Muscle layer of duodenum (tissue), 2 donors: ENCODE measurements around the gene KMT2E.
A peak's percentile ranks its signal among the peaks of the same experiment; 100 is the strongest.

ENCODE experiments used
- H3K27ac ChIP-seq: one replicate; pipeline ENCODE4 v1.7.0; 2013; ENCODE audit warnings: mild to moderate bottlenecking, low read length
- H3K27me3 ChIP-seq: one replicate; pipeline ENCODE4 v1.7.0; 2013; ENCODE audit warnings: low read depth, mild to moderate bottlenecking, control low read depth, low read length
- H3K36me3 ChIP-seq, 2 donors: one replicate each; pipeline ENCODE4 v1.7.0; 2013; ENCODE audit warnings: low read length in 2 of 2, control low read depth in 1 of 2, mild to moderate bottlenecking in 1 of 2; ENCODE audit not compliant: insufficient read depth in 2 of 2, control insufficient read depth in 1 of 2
- H3K4me1 ChIP-seq, 2 donors: one replicate each; pipeline ENCODE4 v1.7.0; 2013; ENCODE audit warnings: low read length in 2 of 2, mild to moderate bottlenecking in 2 of 2, control low read depth in 1 of 2, moderate library complexity in 1 of 2; ENCODE audit not compliant: insufficient read depth in 2 of 2, control insufficient read depth in 1 of 2
- H3K4me3 ChIP-seq, 2 donors: one replicate each; pipeline ENCODE4 v1.7.0; 2013; ENCODE audit warnings: low read length in 2 of 2, low read depth in 1 of 2, mild to moderate bottlenecking in 1 of 2
- H3K9me3 ChIP-seq, 2 donors: one replicate each; pipeline ENCODE4 v1.7.0; 2013; ENCODE audit warnings: low read length in 2 of 2, control low read depth in 1 of 2, mild to moderate bottlenecking in 1 of 2; ENCODE audit not compliant: control insufficient read depth in 1 of 2
- donor health status: healthy.

Gene KMT2E

DNA sequence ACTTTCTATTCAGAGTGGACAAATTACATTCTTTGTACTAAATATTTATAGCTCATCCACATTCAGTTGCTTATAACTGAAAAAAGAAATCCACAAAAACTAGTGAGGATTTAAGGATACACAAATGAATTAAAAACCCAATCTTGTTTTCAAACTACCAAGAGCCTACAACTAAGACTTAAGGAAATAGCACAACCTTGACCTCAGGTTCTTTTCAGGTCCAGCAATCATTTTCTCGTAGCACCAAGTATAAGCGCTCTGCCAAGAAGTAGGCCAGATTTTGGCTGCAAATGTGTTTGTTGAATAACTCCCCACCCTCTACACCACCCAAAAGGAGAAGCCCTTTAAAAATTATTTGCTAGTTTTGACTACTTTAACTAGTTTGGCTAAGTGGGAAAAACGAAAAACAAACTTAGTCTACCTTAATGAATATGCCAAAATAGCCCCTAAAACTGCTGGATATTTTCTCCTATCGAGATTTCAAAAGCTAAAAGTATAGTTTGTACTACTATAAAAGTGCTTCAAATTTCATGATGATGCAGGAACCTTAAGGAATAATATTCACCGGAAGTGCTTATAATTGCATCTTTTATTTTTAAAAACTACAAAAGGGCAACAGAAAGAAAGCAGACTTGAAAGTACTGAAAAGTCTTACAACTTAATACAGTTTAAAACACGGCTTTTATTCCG is 2.7 kb upstream of the KMT2E start:
- peaks cover 0 to 29% of the 10 kb centered on the region in 2 donors for H3K36me3 ChIP-seq
- H3K4me3 ChIP-seq, result peak overlapping the region; percentile 85 to 98

DNA sequence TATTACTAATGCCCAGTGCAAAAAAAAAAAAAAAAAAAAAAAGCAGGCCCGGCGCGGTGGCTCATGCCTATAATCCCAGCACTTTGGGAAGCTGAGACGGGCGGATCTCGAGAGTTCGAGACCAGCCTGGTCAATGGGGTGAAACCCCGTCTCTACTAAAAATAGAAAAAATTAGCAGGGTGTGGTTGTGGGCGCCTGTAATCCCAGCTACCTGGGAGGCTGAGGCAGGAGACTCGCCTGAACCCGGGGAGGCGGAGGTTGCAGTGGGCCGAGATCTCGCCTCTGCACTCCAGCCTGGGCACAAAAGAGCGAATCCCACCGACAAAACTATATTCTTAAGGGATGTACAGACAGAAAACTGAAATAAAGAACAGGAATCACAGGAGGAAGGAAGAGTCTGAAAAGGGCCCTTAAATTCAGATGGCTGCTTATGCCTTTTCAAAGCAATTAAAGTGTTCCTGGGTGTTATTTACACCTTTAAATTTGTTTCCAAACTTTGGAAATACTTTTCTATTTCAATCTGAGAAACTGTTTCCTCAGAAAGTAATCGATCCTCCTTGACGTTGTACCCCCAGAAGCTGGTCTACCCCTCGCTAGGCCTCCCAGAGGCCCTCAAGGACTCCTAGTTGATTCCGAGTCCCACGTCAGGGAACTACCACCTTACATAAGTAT is 2.0 kb upstream of the KMT2E start:
- no peaks in the 10 kb centered on the region for H3K27me3 ChIP-seq
- H3K9me3 ChIP-seq, result no peaks in the 10 kb centered on the region
- peak overlapping the region; percentile 85 to 98 for H3K4me3 ChIP-seq
- H3K4me1 ChIP-seq, result peaks cover 2 to 23% of the 10 kb centered on the region in 2 donors
- H3K36me3 ChIP-seq, result peaks cover 0 to 29% of the 10 kb centered on the region in 2 donors
- H3K27ac ChIP-seq, result peak overlapping the region; percentile 100

More for the DNA sequence above, 2.7 kb upstream of the KMT2E start:
- Histone ChIP-seq H3K4me1 (peaks cover 4 to 29% of the 10 kb centered on the region in 2 donors), H3K27ac (peak overlapping the region; percentile 100), H3K27me3 (no peaks in the 10 kb centered on the region), H3K9me3 (no peaks in the 10 kb centered on the region)

DNA sequence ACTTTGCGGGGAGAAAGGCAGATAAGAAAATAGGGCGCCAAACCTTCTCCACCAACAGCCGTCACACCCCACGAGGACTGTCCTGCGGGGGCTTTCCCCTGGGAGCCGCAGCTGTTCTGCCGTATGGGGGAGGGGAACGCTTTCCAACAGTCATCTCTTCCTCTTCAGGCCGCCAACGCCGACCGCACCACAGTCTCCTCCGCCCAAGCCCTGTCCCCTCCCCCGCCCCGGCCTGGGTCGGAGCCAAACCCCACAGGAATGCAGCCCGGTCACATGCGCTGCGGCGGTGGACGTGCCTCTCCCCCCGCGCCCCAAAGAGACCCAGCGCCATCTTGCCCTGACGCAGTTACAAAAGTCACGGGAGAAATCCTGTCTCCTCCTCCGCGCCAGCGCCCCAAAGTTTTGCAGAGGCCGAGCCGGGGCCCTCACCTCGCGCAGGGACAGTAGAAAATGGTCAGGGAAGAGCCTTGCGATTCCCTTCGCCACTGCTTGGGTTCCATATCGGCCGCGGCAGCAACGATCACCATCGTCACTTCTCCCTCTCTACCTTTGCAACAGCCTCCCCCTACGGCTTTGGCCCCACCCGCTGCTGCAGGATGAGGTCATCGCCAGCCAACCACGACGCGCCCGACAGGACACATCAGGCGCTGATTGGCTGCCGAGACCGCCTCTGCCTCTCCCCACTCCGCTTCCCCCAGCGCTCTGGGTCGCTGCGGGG is 1.3 kb upstream of the KMT2E start:
- H3K27ac ChIP-seq, result peak overlapping the region; percentile 100

DNA sequence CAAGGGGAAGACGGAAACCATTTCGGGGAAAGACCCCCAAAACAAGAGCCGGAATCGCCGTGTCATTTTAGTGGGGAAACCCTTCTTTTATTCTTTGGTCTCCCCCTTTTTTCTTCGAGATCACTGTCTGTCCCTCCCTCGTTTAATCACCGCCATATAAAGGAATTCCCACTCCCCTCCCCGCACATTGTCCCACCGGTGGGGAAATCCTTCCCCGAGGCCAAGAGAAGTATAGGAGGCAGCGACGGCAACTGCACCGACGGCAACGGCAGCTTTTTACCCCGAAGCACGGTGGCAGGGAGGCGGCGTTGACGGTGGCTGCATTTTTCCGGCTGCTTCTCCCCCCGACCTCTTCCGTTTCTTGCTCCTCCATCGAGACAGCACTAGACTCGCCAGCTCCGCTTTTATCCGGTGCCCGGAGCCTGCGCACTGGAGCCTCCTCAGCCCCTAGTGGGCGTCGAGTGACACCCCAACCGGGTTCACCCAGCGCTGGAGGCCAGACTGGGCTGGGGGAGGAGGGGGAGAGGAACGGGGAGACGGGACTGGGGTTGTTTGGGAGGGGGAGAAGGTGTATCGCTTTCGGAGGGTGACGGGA is 687 bp upstream of the KMT2E start:
- Histone ChIP-seq H3K27ac (peak overlapping the region; percentile 100), H3K4me3 (peak overlapping the region; percentile 85 to 98), H3K36me3 (peaks cover 0 to 29% of the 10 kb centered on the region in 2 donors), H3K27me3 (no peaks in the 10 kb centered on the region), H3K9me3 (no peaks in the 10 kb centered on the region), H3K4me1 (peaks cover 4 to 25% of the 10 kb centered on the region in 2 donors)

More for the DNA sequence above, 1.3 kb upstream of the KMT2E start:
- H3K4me1 ChIP-seq, result peaks cover 4 to 24% of the 10 kb centered on the region in 2 donors
- peak overlapping the region; percentile 85 to 98 for H3K4me3 ChIP-seq
- H3K27me3 ChIP-seq, result no peaks in the 10 kb centered on the region
- H3K36me3 ChIP-seq, result peaks cover 0 to 29% of the 10 kb centered on the region in 2 donors
- H3K9me3 ChIP-seq, result no peaks in the 10 kb centered on the region

DNA sequence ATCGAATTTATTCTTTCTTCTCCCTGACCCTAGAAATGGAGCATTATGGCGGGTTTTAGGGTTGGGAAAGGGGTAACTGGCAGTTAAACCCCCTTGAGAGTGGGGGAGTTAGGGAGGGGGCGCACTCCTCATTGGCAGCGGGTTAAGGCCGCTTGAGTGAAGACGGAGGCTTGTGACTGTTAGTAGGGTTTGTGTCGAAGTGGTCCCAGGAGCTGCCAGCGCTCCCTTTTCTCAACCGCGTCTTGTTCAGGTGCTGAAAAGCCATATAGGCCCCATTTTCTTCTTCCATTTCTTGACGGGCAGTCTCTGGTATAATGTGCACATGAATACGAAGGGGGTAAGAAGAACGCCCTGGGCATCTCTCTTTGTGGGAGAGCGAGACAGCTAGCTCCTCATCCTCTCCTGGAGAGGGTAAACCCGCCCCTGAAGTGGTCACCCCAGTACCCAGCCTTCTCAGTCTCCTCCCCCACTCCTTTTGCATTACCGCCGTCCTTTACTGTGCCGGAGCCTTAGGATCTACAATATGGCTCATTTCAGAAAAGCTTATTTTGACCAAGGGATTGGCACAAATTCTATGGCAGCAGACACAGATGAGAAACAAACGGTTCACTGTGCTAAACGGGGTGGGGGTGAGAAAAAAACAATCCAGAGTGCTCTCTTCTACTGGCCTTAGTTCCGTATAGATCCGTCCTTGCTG is 836 bp downstream of the KMT2E start:
- H3K9me3 ChIP-seq, result no peaks in the 10 kb centered on the region
- peaks cover 4 to 29% of the 10 kb centered on the region in 2 donors for H3K4me1 ChIP-seq
- H3K27ac ChIP-seq, result peak overlapping the region; percentile 100
- no peaks in the 10 kb centered on the region for H3K27me3 ChIP-seq
- H3K36me3 ChIP-seq, result peaks cover 0 to 29% of the 10 kb centered on the region in 2 donors
- peak overlapping the region; percentile 85 to 95 for H3K4me3 ChIP-seq

DNA sequence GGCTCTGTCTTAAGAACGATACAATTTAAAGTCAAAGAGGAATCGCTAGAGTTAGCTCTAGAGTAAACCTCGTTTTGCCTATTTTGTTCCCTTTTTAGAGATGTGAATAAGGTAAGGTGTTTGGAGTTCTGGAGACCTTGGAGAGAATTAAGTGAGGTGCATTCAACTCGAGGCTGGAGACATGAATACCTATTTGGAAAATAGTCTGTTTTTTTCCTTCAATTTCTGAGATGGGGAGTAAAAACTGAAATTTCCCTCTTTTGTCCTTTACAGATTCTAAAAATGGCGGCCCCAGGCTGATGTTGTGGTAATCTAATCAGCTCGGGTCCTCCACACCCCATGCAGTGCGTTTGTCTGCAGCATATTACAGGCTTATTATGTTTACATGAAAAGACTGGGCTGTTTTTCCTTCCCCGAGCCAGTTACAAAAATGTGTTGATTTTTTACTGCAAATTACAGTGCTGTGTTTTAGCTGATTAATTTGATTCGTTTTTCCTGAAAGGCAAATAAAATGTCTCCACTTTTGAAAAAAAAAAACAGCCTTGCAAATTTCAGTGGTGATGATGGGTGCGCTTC is 1.5 kb downstream of the KMT2E start:
- Histone ChIP-seq H3K27me3 (no peaks in the 10 kb centered on the region), H3K36me3 (peaks cover 0 to 29% of the 10 kb centered on the region in 2 donors), H3K27ac (peak overlapping the region; percentile 100), H3K4me1 (peaks cover 4 to 24% of the 10 kb centered on the region in 2 donors), H3K4me3 (peak overlapping the region; percentile 85 to 95), H3K9me3 (no peaks in the 10 kb centered on the region)

DNA sequence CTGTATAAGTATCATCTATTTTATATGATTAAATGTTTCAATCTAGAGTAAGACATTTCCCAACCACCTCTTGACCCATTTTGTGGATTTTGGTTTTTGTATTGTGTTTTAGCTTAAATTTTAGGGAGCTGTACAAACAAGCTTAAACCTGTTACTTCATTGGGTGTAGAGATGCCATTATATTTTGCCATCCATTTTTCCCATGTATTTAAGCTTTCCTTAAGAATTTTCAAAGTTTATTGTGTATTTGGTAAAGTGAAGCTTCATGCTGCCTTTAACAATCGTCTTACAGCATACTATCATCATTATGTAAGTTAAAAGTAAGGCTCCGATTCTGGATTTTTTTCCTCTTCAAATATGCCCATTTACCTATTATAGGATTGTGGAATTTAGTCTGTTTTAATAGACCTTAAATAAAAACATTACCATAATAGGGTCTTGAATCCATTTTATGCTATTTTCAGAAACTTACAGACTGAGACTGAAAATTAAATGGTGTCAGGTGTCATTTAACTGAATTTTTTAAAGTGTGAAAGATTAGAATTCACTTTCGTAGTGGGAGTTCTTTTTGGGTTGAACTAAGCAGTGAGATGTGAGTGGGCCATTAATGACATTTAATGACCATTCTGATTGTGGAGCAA is 2.2 kb downstream of the KMT2E start:
- peak overlapping the region; percentile 85 to 95 for H3K4me3 ChIP-seq
- peaks cover 9 to 26% of the 10 kb centered on the region in 2 donors for H3K4me1 ChIP-seq
- no peaks in the 10 kb centered on the region for H3K27me3 ChIP-seq
- H3K27ac ChIP-seq, result peak overlapping the region; percentile 100
- no peaks in the 10 kb centered on the region for H3K9me3 ChIP-seq
- peaks cover 0 to 29% of the 10 kb centered on the region in 2 donors for H3K36me3 ChIP-seq

DNA sequence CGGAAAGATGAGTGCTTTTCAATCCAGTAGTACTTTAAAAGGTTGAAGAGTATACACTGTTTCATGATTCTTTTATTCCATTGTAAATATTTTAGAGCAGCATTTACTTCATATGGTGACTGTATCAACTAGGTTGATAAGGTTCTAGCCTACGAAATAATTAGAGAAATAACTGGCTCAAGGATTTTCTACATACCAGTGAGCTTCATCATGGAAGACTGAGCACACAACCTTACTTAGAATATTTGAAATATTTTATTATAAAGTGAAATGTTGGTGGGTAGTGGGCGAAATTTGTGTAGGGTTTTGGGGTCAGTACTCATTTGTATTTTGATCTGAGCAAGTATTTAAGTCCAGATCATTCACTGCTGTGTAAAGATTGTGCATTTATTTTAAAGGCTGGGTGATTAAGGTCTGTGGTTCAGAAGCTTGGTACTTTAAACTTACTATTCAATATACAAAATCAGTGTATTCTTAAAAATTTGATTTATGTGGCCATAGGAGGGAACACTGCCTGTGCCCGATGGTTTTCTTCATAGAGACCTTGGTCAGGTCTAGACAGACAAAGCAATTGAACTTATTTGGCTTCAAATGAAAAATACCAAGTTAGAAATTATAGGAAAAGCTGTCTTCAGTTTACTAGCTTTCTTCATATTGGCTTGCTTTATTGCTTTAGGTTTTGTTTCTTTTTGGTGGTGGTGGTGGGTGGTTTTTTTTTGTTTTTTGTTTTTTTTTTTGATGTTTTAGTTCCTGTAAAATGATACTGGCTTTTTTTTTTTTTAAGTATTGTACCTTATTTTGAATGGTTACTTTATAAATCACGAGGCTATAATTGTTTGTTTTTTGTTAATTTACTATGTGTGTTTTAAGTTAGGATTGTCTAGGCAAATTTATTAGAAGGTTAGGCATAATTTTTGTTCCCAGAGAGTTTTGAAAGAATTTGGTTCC is 3.0 kb downstream of the KMT2E start:
- H3K27me3 ChIP-seq, result no peaks in the 10 kb centered on the region
- H3K4me3 ChIP-seq, result peak overlapping the region; percentile 85 to 95
- H3K27ac ChIP-seq, result peak overlapping the region; percentile 100
- no peaks in the 10 kb centered on the region for H3K9me3 ChIP-seq
- H3K4me1 ChIP-seq, result peaks cover 16 to 34% of the 10 kb centered on the region in 2 donors
- H3K36me3 ChIP-seq, result peaks cover 0 to 27% of the 10 kb centered on the region in 2 donors

DNA sequence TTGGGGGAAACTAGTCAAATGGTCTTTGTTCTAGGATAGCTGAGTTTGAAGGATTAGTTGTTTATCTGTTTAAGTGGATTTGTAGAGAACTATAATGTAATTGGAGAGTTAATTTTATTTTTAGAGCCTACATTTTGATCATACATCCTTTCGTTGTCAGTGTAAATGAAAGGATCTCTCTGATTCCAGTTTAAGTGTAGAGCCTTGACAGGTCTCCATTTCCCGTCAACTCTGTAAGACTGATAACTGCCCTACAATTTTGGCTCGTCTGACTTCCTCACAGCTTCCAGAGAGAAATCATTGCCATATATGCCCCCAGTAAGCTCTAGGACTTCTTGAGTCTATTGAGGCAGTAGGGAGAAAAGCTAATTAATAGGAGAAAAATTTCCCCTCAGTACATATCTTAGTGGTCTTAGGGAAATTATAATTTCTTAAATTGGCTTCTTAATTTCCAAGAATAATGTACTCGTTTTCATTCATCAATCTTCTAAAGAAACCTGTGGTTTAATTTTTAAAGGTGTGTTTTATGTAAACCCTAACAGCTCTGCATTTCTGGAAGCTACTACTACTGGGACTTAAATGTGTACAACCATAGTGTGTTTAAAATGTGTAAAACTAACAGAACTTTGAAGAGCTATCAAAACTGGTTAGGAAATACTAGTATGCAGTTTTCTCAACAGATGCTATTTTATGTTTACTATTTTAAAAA is 3.8 kb downstream of the KMT2E start:
- H3K4me1 ChIP-seq, result peaks cover 19 to 35% of the 10 kb centered on the region in 2 donors
- H3K36me3 ChIP-seq, result peaks cover 0 to 18% of the 10 kb centered on the region in 2 donors
- peak overlapping the region; percentile 85 to 95 for H3K4me3 ChIP-seq
- H3K27ac ChIP-seq, result peak overlapping the region; percentile 100
- H3K27me3 ChIP-seq, result no peaks in the 10 kb centered on the region
- H3K9me3 ChIP-seq, result no peaks in the 10 kb centered on the region
